Fibroblast of gingiva (primary cell): Measurements from ENCODE around the gene KIF3C.
A peak's percentile ranks its signal among the peaks of the same experiment; 100 is the strongest.

Experiments used
- DNase-seq: peaks from one replicate; pipeline ENCODE4 v3.0.0-alpha.2; 2011; ENCODE audit warnings: low read depth

The KIF3C gene

GRCh38 chr2:25877431-25878360 lies 104.6 kb downstream of the KIF3C start:
- DNase-seq = peak; percentile 41
